Naive B cell (primary cell): Measurements from ENCODE around the gene CEP164. TPM values are rescaled to one million over a fixed set of nuclear protein-coding genes. Genes with fewer than 3 reads are reported as not detected.
"Not testable (repeated sequence)": the region's sequence is repeated elsewhere in the genome, so short reads cannot be mapped to it uniquely, and the experiment has no call there.

ENCODE experiments used
- ATAC-seq, 2 donors: fragments of 150-1000 bp; cut with Tn5 transposase; 2 replicates each; pipeline ENCODE4 v1.10.0; 2021; ENCODE audit warnings: low read depth in 2 of 2, mild to moderate bottlenecking in 2 of 2, moderate library complexity in 2 of 2
- DNase-seq: peaks from one replicate; pipeline ENCODE4 v3.0.0; 2022
- H3K27ac Mint-ChIP-seq, 6 donors: one replicate each; pipeline ENCODE4 v1.8.0; 2020 to 2022; ENCODE audit warnings: mild to moderate bottlenecking in 6 of 6, mixed read lengths in 6 of 6, moderate library complexity in 5 of 6, inconsistent platforms in 2 of 6
- H3K27me3 Mint-ChIP-seq, 3 donors: one replicate each; pipeline ENCODE4 v1.8.0; 2021 to 2022; ENCODE audit warnings: mixed read lengths in 3 of 3, mild to moderate bottlenecking in 1 of 3
- H3K36me3 Mint-ChIP-seq, 2 donors: one replicate each; pipeline ENCODE4 v1.8.0; 2020 to 2022; ENCODE audit warnings: mixed read lengths in 2 of 2, inconsistent platforms in 1 of 2, mild to moderate bottlenecking in 1 of 2
- H3K4me1 Mint-ChIP-seq, 3 donors: one replicate each; pipeline ENCODE4 v1.8.0; 2020 to 2022; ENCODE audit warnings: mixed read lengths in 3 of 3, inconsistent platforms in 1 of 3, mild to moderate bottlenecking in 1 of 3, moderate library complexity in 1 of 3
- H3K4me3 Mint-ChIP-seq, 8 donors: one replicate each; pipeline ENCODE4 v1.8.0; 2020 to 2022; ENCODE audit warnings: mild to moderate bottlenecking in 8 of 8, mixed read lengths in 8 of 8, moderate library complexity in 8 of 8, inconsistent platforms in 2 of 8
- H3K9me3 Mint-ChIP-seq, 7 donors: one replicate each; pipeline ENCODE4 v1.8.0; 2020 to 2022; ENCODE audit warnings: mixed read lengths in 7 of 7, mild to moderate bottlenecking in 5 of 7, inconsistent platforms in 2 of 7, moderate library complexity in 1 of 7
- polyA plus RNA-seq, 6 donors: library from polyadenylated mRNA; unstranded; fragments of 300-500 nt; fragmentation: Illumina TruSeq; gene quantifications; one replicate each; pipeline ENCODE4 v1.2.3, GENCODE V29; 2021; ENCODE audit warnings: low read depth in 6 of 6

The CEP164 gene
- polyA plus RNA-seq, 6 donors from 2014 or later: 4.7 to 24.4 (median 13.6) TPM

GRCh38 chr11:117314840-117315239 is 12.8 kb upstream of the CEP164 start:
- ATAC-seq (no peak), DNase-seq (no peak)
- Mint-ChIP-seq H3K4me3 (peak overlapping the region in 7 of 8 donors; percentile 63 to 84 (median 72)), H3K4me1 (peaks cover 10 to 14% (median 13%) of the 10 kb centered on the region in 3 donors), H3K27me3 (peaks cover 34 to 55% (median 48%) of the 10 kb centered on the region in 3 donors), H3K9me3 (no peaks in the 10 kb centered on the region), H3K27ac (peak overlapping the region in 2 of 6 donors; percentile 22 to 96), H3K36me3 (no peaks in the 10 kb centered on the region)

GRCh38 chr11:117315285-117316196 is 12.1 kb upstream of the CEP164 start:
- ATAC-seq (peak; percentile 75), DNase-seq (peak; percentile 20)
- no peaks in the 10 kb centered on the region for H3K36me3 Mint-ChIP-seq
- peaks cover 34 to 55% (median 48%) of the 10 kb centered on the region in 3 donors for H3K27me3 Mint-ChIP-seq
- peak overlapping the region; percentile 63 to 89 (median 84) for H3K4me3 Mint-ChIP-seq
- peaks cover 10 to 14% (median 13%) of the 10 kb centered on the region in 3 donors for H3K4me1 Mint-ChIP-seq
- peak overlapping the region in 2 of 6 donors; percentile 22 to 96 for H3K27ac Mint-ChIP-seq
- no peaks in the 10 kb centered on the region for H3K9me3 Mint-ChIP-seq

DNA sequence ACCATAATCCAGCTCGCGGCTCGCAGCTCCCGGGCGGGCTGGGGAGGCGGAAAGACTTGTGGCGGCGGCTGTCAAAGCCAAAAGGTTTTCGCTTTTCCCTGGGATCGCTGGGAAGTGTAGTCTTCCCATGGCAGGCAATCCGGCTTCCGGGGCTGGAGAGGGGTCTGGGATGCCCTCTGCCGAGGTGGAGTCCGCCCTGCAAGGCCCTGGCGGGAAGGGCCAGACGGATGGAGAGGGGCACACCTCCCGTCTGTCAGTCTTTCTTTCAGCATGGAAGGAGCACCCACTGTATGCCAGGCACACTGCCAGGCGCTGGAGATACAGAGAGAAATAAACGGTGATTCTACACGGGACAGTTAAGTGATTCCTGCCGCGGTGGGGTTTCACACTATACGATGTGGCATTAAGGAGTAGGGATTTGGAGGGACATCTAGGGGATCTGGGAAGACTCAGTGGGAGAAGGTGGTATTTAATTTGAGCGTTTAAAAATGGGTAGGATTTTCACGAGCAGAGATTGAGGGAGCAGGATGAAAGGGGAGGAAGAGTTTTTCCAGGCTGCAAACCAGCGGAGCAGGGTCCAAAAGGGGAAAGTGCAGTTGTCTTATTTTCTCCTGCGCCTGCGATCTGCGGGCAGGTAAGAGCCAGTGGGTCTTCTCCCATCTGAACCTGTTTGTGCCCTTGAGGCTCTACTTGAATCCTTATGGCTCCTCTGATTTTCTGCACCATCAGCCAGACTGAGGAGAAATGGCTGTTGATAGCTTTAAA is 11.3 kb upstream of the CEP164 start, which contains the start of gene BACE1:
TSS of gene BACE1 (minus strand) at position 60 of the 765 bp plus-strand sequence. CDS start 461 bp downstream, outside the sequence.
- Mint-ChIP-seq H3K4me3 (peak within 1 kb of the TSS; percentile 63 to 89 (median 84)), H3K36me3 (no peaks in the 10 kb centered on the region), H3K27me3 (peaks cover 30 to 49% (median 48%) of the 10 kb centered on the region in 3 donors), H3K4me1 (peaks cover 10 to 14% (median 13%) of the 10 kb centered on the region in 3 donors), H3K27ac (peak within 1 kb of the TSS in 2 of 6 donors; percentile 77 to 96), H3K9me3 (no peaks in the 10 kb centered on the region)
- ATAC-seq: peak; percentile 27 to 30
- DNase-seq: no peak

- DNase-seq (no peak), ATAC-seq (no peak)
- Mint-ChIP-seq H3K27ac (no peak overlapping the region), H3K4me3 (no peak overlapping the region), H3K9me3 (no peaks in the 10 kb centered on the region), H3K27me3 (peaks cover 18 to 47% (median 33%) of the 10 kb centered on the region in 3 donors), H3K36me3 (no peaks in the 10 kb centered on the region), H3K4me1 (peaks cover 10 to 14% (median 13%) of the 10 kb centered on the region in 3 donors)
Measured at GRCh38 chr11:117318738-117319137, 8.9 kb upstream of the CEP164 start.

DNA sequence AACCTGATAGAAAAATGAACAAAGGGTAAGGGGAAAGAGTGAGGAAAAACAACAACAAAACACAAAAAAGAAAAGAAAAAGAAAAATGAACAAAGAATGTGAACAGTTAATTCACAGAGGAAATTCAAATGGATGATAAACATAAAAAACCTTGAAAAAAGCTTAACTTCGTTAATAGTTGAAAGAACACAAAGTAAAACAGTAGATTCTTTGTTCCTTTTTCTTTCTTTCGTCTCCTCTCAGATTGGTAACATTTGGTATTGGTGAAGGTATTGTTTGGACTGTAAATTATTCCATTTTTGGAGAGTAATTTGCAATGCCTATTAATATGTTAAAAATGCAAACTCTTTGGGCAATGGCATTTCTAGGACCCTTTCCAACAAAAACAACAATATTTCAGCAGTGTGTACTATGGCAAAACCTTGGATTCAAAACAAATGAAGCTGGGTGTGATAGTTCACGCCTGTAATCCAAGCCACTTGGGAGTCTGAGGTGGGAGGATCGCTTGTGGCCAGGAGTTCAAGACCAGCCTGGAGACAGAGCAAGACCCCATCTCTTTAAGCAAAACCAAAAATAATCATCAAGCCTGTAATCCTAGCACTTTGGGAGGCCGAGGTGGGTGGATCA is 8.3 kb upstream of the CEP164 start:
- no peak overlapping the region for H3K4me3 Mint-ChIP-seq
- no peak for ATAC-seq
- no peaks in the 10 kb centered on the region for H3K36me3 Mint-ChIP-seq
- H3K27ac Mint-ChIP-seq: no peak overlapping the region
- peaks cover 10 to 14% (median 13%) of the 10 kb centered on the region in 3 donors for H3K4me1 Mint-ChIP-seq
- H3K27me3 Mint-ChIP-seq: peaks cover 12 to 41% (median 27%) of the 10 kb centered on the region in 3 donors
- no peaks in the 10 kb centered on the region for H3K9me3 Mint-ChIP-seq
- DNase-seq: no peak

- H3K27ac Mint-ChIP-seq, H3K36me3 Mint-ChIP-seq, DNase-seq, ATAC-seq, H3K9me3 Mint-ChIP-seq, H3K27me3 Mint-ChIP-seq: not testable (repeated sequence)
- peaks cover 2 to 12% (median 5%) of the 10 kb centered on the region in 3 donors for H3K4me1 Mint-ChIP-seq
- H3K4me3 Mint-ChIP-seq: peak overlapping the region in 1 of 8 donors; percentile 79
Measured at GRCh38 chr11:117327255-117327566, 443 bp upstream of the CEP164 start.

GRCh38 chr11:117328375-117329010 is 839 bp downstream of the CEP164 start:
- no peak overlapping the region for H3K4me3 Mint-ChIP-seq
- H3K36me3 Mint-ChIP-seq: no peaks in the 10 kb centered on the region
- ATAC-seq: peak in 1 of 2 donors; percentile 3
- peaks cover 5 to 12% (median 5%) of the 10 kb centered on the region in 3 donors for H3K4me1 Mint-ChIP-seq
- no peak for DNase-seq
- H3K27ac Mint-ChIP-seq: no peak overlapping the region
- H3K27me3 Mint-ChIP-seq: no peaks in the 10 kb centered on the region
- no peaks in the 10 kb centered on the region for H3K9me3 Mint-ChIP-seq

- H3K4me1 Mint-ChIP-seq: peaks cover 12% of the 10 kb centered on the region in 3 donors
- H3K27ac Mint-ChIP-seq: no peak overlapping the region
- no peaks in the 10 kb centered on the region for H3K27me3 Mint-ChIP-seq
- DNase-seq (no peak), ATAC-seq (no peak)
- H3K36me3 Mint-ChIP-seq: peaks cover 4 to 12% of the 10 kb centered on the region in 2 donors
- no peaks in the 10 kb centered on the region for H3K9me3 Mint-ChIP-seq
- no peak overlapping the region for H3K4me3 Mint-ChIP-seq
Measured at GRCh38 chr11:117332843-117333242, 5.2 kb downstream of the CEP164 start.

DNA sequence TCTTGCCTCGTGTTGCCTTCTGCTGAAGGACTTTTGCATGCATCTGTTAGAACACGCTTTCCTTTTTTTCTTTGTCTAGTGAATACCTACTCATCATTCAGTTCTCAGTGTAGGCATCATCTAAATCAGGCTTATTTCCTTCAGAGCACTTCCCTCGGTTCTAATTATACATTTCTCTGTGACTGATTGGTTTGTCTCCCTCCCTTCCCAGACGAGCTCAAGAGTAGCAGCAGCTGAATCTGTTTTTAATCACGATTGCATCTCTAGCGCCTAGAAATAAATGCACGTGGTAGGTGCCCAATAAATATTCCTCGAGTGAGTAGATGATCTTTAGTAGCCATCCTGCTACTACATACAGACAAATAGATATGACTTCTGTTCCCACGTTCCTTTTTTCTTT is 6.3 kb downstream of the CEP164 start:
- DNase-seq: no peak
- Mint-ChIP-seq H3K9me3 (no peaks in the 10 kb centered on the region), H3K27ac (peak overlapping the region in 3 of 6 donors; percentile 37 to 67 (median 53)), H3K4me1 (peaks cover 12% of the 10 kb centered on the region in 3 donors), H3K36me3 (peaks cover 5 to 19% of the 10 kb centered on the region in 2 donors), H3K27me3 (no peaks in the 10 kb centered on the region), H3K4me3 (no peak overlapping the region)
- no peak for ATAC-seq

DNA sequence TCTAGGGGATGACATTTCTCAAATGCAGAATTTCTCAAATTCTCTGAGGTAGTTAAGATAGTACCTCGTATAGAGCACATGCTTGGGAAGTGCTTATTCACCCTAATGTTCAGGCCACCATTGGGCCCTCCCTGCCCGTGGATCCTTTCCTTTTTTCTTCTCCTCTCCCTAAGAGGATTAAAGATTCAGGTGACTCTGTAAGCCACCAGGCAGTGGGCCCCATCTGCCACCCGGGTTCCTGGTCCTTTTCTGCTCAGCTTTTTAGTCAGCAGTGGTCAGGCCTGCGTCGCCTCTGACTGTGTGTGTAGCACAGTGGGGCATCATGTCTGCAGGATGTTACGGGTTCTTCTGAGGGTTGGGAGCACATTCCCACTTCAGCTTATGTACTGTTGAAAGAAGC is 7.2 kb downstream of the CEP164 start:
- peaks cover 8 to 19% of the 10 kb centered on the region in 2 donors for H3K36me3 Mint-ChIP-seq
- H3K9me3 Mint-ChIP-seq: no peaks in the 10 kb centered on the region

DNA sequence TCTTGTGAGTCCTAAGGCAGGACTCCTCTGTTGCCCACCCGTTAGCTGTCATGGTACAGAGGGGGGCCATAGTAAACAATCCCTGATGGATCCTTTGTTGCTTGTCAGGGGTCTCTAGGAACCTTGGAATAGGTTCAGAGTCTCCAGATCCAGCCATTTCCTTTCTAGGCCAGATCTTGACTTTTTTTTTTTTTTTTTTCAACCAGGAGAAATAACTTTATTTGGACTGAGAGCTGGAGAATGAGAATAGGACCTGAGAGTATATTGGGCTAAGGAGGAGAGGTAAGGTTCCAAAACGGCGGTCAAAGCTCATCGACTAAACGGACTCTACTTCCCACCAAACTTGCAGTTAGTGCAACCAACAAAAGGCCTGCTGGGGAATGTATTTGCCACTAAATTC is 7.7 kb downstream of the CEP164 start:
- ATAC-seq (no peak), DNase-seq (no peak)
- H3K27ac Mint-ChIP-seq: peak overlapping the region in 3 of 6 donors; percentile 29 to 37 (median 33)
- peaks cover 11 to 19% of the 10 kb centered on the region in 2 donors for H3K36me3 Mint-ChIP-seq
- H3K4me3 Mint-ChIP-seq: no peak overlapping the region
- no peaks in the 10 kb centered on the region for H3K27me3 Mint-ChIP-seq
- H3K4me1 Mint-ChIP-seq: peaks cover 5 to 12% (median 8%) of the 10 kb centered on the region in 3 donors
- no peaks in the 10 kb centered on the region for H3K9me3 Mint-ChIP-seq

More for the DNA sequence above, 7.2 kb downstream of the CEP164 start:
- peaks cover 10 to 12% (median 11%) of the 10 kb centered on the region in 3 donors for H3K4me1 Mint-ChIP-seq
- no peak overlapping the region for H3K27ac Mint-ChIP-seq
- H3K27me3 Mint-ChIP-seq: no peaks in the 10 kb centered on the region
- no peak overlapping the region for H3K4me3 Mint-ChIP-seq
- ATAC-seq: no peak
- DNase-seq: no peak

- no peak for ATAC-seq
- no peak for DNase-seq
- Mint-ChIP-seq H3K4me1 (peaks cover 0 to 10% (median 8%) of the 10 kb centered on the region in 3 donors), H3K27me3 (no peaks in the 10 kb centered on the region), H3K9me3 (no peaks in the 10 kb centered on the region), H3K36me3 (peaks cover 19 to 20% of the 10 kb centered on the region in 2 donors), H3K4me3 (no peak overlapping the region), H3K27ac (peak overlapping the region in 1 of 6 donors; percentile 66)
Measured at GRCh38 chr11:117337076-117337475, 9.4 kb downstream of the CEP164 start.
